PC-9 (cell line): Measurements from ENCODE around the gene EFCAB13. TPM values are rescaled to one million over a fixed set of nuclear protein-coding genes. Genes with fewer than 3 reads are reported as not detected.

Source experiments
- BruUV-seq: library from RNA; stranded (reverse); fragments of 400-500 nt; replicated peaks from 2 replicates; lab custom pipeline; 2021; lab: Mats Ljungman, UMichigan
- CTCF ChIA-PET: fragments of 300-600 bp; sonication (Branson Sonifier 250); formaldehyde crosslinking; loops from one replicate; lab custom pipeline; 2022; ENCODE audit warnings: antibody characterized with exemption; lab: Charles Lee
- POLR2A ChIA-PET: fragments of 300-600 bp; sonication (Branson Sonifier 250); formaldehyde crosslinking; loops from one replicate; lab custom pipeline; 2022; ENCODE audit warnings: antibody characterized with exemption; ENCODE audit not compliant: unreplicated experiment; lab: Charles Lee
- DNase-seq, 2 experiments: peaks; one replicate each; pipeline versions ENCODE4 v3.0.0 to v3.0.0-alpha.2; 2015 to 2022; ENCODE audit warnings: mixed read lengths in 1 of 2
- H2AFZ ChIP-seq: fragments of 200-600 bp; sonication (generic); 2 replicates; pipeline ENCODE4 v1.8.1; 2017; ENCODE audit warnings: antibody characterized with exemption
- H3F3A ChIP-seq: fragments of 200-600 bp; sonication (generic); 2 replicates; pipeline ENCODE4 v1.8.1; 2017; ENCODE audit warnings: antibody characterized with exemption, mild to moderate bottlenecking, low read depth; ENCODE audit not compliant: insufficient read depth
- H3K27ac ChIP-seq: fragments of 200-600 bp; sonication (generic); 2 replicates; pipeline ENCODE4 v1.6.1; 2016; ENCODE audit warnings: mixed run types
- H3K27me3 ChIP-seq: fragments of 200-600 bp; sonication (generic); 2 replicates; pipeline ENCODE4 v1.6.1; 2016; ENCODE audit warnings: low read depth, mixed run types; ENCODE audit not compliant: insufficient read depth
- H3K36me3 ChIP-seq: fragments of 200-600 bp; sonication (generic); 2 replicates; pipeline ENCODE4 v1.6.1; 2016; ENCODE audit warnings: low read depth, mixed run types
- H3K4me1 ChIP-seq: fragments of 200-600 bp; sonication (generic); replicated peaks from 2 replicates; pipeline ENCODE4 v1.6.1; 2016; ENCODE audit warnings: mixed run types; ENCODE audit not compliant: insufficient read depth
- H3K4me2 ChIP-seq: fragments of 200-600 bp; sonication (generic); 2 replicates; pipeline ENCODE4 v1.6.1; 2017; ENCODE audit warnings: mixed run types
- H3K4me3 ChIP-seq: fragments of 200-600 bp; sonication (generic); 2 replicates; pipeline ENCODE4 v1.6.1; 2016; ENCODE audit warnings: mixed run types
- H3K79me2 ChIP-seq: fragments of 200-600 bp; sonication (generic); 2 replicates; pipeline ENCODE4 v1.6.1; 2017; ENCODE audit warnings: low read depth, mixed run types
- H3K9me2 ChIP-seq: fragments of 200-600 bp; sonication (generic); 2 replicates; pipeline ENCODE4 v1.8.1; 2017; ENCODE audit warnings: mild to moderate bottlenecking; ENCODE audit not compliant: insufficient read depth
- H3K9me3 ChIP-seq: fragments of 200-600 bp; sonication (generic); 2 replicates; pipeline ENCODE4 v1.8.1; 2016; ENCODE audit warnings: low read depth; ENCODE audit not compliant: insufficient read depth
- H4K20me1 ChIP-seq: fragments of 200-600 bp; sonication (generic); 2 replicates; pipeline ENCODE4 v1.8.1; 2017; ENCODE audit not compliant: insufficient read depth
- EZH2 ChIP-seq: fragments of 200-600 bp; sonication (generic); IDR thresholded peaks from 2 replicates; pipeline ENCODE4 v1.8.0; 2017; ENCODE audit warnings: antibody characterized with exemption, low read depth
- intact Hi-C: fragments of 100-400 bp; cut with micrococcal nuclease; formaldehyde crosslinking; loops from one replicate; pipeline ENCODE4 v1.10.0; 2022; ENCODE audit not compliant: unreplicated experiment
- total RNA-seq: library from RNA; stranded (reverse); gene quantifications from 2 replicates; pipeline ENCODE4 v1.2.3, GENCODE V29; 2021
- TF ChIP-seq, protein P1 (sequence below): fragments of 200-600 bp; sonication (generic); conservative IDR thresholded peaks from 2 replicates; pipeline ENCODE4 v1.6.1; 2017; ENCODE audit warnings: mixed run types, antibody characterized with exemption, mild to moderate bottlenecking, moderate library complexity

EFCAB13 gene
- total RNA-seq, 1 experiment from 2014 or later, result 3.3 TPM

DNA sequence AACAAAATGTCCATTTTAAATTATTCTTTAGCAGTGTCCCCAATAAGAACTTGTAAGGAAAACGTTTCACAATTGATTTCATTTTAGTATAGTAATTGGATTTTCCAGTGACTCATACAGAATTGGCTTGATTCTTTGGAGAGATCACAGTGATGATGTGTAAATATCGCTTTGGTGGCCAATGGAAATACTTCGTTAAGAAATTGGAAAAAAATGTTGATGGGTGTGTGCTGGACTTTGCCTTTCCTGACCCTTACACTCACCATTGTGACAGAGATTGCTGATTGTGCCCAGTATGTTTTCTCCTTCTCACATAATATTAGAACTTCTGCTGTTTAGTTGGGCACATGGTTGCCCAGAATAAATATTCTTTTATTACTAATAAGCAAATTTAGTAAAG, 7.4 kb upstream of the EFCAB13 start:
- POLR2A ChIA-PET, result no interaction called here
- Histone ChIP-seq H3K79me2 (no peaks in the 10 kb centered on the region), H2AFZ (no peak overlapping the region), H3K4me2 (no peak overlapping the region), H4K20me1 (no peaks in the 10 kb centered on the region), H3K4me3 (no peak overlapping the region), H3K9me2 (no peaks in the 10 kb centered on the region), H3K27me3 (no peaks in the 10 kb centered on the region), H3K9me3 (peaks cover 10% of the 10 kb centered on the region), H3F3A (peaks cover 17% of the 10 kb centered on the region; the same call in 1 of the 2 replicates), H3K27ac (peak overlapping the region; percentile 16), H3K36me3 (no peaks in the 10 kb centered on the region), H3K4me1 (peaks cover 33% of the 10 kb centered on the region)
- intact Hi-C loops, result no loop called here
- no TSS peak for BruUV-seq
- DNase-seq, result no peak
- CTCF ChIA-PET, result interaction anchor here (1.1 to 1.7 kb wide), 2 partner anchors 88 to 374 kb away, joined by 3 read pairs; no protein-coding TSS in a partner anchor
- TF ChIP-seq, protein P1, sequence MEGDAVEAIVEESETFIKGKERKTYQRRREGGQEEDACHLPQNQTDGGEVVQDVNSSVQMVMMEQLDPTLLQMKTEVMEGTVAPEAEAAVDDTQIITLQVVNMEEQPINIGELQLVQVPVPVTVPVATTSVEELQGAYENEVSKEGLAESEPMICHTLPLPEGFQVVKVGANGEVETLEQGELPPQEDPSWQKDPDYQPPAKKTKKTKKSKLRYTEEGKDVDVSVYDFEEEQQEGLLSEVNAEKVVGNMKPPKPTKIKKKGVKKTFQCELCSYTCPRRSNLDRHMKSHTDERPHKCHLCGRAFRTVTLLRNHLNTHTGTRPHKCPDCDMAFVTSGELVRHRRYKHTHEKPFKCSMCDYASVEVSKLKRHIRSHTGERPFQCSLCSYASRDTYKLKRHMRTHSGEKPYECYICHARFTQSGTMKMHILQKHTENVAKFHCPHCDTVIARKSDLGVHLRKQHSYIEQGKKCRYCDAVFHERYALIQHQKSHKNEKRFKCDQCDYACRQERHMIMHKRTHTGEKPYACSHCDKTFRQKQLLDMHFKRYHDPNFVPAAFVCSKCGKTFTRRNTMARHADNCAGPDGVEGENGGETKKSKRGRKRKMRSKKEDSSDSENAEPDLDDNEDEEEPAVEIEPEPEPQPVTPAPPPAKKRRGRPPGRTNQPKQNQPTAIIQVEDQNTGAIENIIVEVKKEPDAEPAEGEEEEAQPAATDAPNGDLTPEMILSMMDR, result no peak
- TF ChIP-seq EZH2, result no peak

DNA sequence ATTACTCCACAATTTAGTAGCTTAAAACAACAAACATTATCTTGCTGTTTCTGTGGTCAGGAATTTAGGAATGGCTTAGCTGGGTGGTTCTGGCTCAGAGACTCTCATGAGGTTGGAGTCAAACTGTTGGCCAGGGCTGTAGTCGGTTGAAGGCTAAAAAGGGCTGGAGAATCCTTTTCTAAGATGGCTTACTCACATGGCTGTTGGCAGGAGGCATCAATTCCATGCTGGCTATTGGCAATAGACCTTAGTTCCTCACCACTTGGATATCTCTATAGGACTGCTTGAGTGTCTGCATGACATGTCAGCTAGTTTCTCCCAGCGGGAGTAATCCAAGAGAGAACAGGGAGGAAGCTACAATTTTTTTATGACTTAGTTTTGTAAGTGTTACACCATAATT, 6.6 kb upstream of the EFCAB13 start:
- Histone ChIP-seq H3K27me3 (no peaks in the 10 kb centered on the region), H2AFZ (no peak overlapping the region), H3K36me3 (no peaks in the 10 kb centered on the region), H3K4me1 (peaks cover 33% of the 10 kb centered on the region), H3F3A (peaks cover 17% of the 10 kb centered on the region; the same call in 1 of the 2 replicates), H3K9me2 (no peaks in the 10 kb centered on the region), H3K27ac (no peak overlapping the region), H3K4me3 (no peak overlapping the region), H3K79me2 (no peaks in the 10 kb centered on the region), H3K9me3 (peaks cover 10% of the 10 kb centered on the region), H4K20me1 (no peaks in the 10 kb centered on the region), H3K4me2 (no peak overlapping the region)
- no peak for DNase-seq
- no TSS peak for BruUV-seq
- intact Hi-C loops, result no loop called here
- TF ChIP-seq, protein P1, result no peak
- no peak for TF ChIP-seq EZH2
- ChIA-PET POLR2A (no interaction called here), CTCF (interaction anchor here (0.6 kb wide), 1 partner anchor 44 kb away, joined by 4 read pairs; no protein-coding TSS in a partner anchor)

DNA sequence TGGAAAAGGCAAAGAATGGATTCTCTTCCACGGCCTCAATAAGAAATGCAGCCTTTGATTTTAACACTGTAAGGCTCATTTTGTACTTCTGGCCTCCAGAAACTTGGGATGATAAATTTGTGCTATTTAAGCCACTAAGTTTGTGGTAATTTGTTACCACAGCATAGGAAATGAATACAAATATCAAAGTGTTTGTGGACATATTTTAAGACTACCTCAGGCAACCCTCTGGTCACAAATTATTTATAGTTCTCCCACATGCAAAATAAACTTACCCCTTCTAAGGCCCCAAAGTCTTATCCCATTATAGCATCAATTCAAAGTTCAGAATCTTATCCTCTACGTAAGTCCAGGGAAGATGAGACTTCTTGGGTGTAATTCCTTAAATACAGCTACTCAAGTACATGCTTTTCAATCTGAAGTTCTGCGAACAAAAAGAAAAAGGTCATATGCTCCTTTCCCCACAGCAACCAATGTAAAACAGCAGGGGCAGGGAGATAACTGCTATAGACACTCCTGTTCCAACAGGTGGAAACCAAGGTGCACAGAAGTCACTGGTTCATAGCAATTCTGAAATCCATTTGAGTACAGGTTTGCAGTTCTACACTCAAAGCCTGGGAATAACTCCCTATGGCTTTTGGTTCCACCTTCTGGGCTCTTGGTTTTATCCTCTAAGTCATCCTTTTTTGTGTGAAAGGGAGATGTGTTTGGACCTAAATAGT, 5.4 kb upstream of the EFCAB13 start:
- Histone ChIP-seq H4K20me1 (no peaks in the 10 kb centered on the region), H3K4me2 (no peak overlapping the region), H3F3A (peaks cover 22% of the 10 kb centered on the region), H3K36me3 (no peaks in the 10 kb centered on the region), H3K9me2 (no peaks in the 10 kb centered on the region), H3K4me1 (peaks cover 43% of the 10 kb centered on the region), H3K4me3 (no peak overlapping the region), H3K27ac (no peak overlapping the region), H2AFZ (no peak overlapping the region), H3K27me3 (no peaks in the 10 kb centered on the region), H3K9me3 (peaks cover 10% of the 10 kb centered on the region), H3K79me2 (no peaks in the 10 kb centered on the region)
- DNase-seq, result no peak
- intact Hi-C loops, result no loop called here
- CTCF ChIA-PET, result no interaction called here
- POLR2A ChIA-PET, result no interaction called here
- BruUV-seq, result no TSS peak
- TF ChIP-seq EZH2, result no peak
- TF ChIP-seq, protein P1, result no peak
